ENCODE results near the gene HINT2.

Gene HINT2

DNA sequence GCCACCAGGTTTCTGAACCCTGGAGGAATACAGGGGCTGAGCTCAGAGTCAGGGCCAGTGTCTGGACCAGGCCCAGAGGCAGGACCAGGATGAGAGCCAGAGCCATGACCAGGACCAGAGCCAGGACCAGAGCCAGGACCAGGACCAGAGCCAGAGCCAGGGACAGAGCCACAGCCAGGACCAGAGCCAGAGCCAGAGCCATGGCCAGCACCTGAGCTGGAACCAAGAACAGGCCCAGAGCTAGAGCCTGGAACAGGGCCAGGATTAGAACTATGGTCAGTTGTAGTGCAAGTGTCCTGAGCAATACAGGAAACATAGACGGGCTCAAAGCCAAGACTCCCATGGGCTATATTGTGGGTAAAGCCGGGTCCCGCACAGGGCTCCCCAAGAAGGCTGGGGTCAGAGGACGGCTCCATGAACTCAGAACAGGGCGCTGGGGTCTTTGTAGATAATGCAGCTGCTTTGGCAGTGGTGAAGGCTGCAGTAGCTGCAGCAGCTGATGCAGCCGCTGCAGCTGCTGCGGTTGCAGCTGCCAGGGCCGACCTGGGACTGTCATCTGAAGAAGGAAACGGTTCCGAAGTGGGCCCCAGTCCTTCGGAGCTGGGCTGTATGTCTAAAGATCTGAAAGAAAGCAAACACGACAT is 3.3 kb downstream of the HINT2 start:
- DNase-seq (ENCODE audit: low read depth in 2 of 2), result no peak

DNA sequence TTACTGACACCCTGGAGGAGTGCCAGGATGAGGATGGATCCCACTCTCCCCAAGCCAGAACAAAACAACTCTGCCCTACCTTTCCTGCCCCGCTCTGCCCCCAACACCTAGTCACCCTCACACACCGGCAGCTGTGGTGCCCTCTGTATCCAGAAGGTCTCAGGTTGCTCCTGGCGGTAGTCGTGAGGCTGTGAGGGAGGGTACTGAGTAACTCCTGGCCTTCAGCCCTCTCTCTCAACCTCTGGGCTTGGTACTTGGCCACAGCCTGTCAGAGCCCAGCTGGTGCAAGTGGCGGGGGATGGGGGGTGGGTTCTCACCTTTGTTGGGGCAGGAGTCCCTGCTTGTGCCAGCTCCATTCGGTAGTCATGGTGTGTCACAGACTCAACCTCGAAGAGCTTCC is 4.7 kb downstream of the HINT2 start:
- no peak for DNase-seq (ENCODE audit: low read depth in 2 of 2)

DNA sequence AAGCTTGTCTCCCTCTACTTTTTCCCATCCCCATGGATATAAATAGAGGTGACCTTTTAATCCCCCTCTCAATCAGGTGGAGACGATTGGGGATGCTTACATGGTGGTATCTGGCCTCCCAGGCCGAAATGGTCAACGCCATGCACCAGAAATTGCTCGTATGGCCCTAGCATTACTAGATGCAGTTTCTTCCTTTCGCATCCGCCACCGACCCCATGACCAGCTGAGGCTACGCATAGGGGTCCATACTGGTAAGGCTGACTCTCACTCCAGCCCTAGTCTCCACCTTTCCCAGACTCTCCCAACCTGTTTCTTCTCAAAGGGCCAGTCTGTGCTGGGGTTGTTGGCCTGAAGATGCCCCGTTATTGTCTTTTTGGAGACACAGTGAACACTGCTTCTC is 6.4 kb downstream of the HINT2 start:
- no peak for DNase-seq (ENCODE audit: low read depth in 2 of 2)

DNA sequence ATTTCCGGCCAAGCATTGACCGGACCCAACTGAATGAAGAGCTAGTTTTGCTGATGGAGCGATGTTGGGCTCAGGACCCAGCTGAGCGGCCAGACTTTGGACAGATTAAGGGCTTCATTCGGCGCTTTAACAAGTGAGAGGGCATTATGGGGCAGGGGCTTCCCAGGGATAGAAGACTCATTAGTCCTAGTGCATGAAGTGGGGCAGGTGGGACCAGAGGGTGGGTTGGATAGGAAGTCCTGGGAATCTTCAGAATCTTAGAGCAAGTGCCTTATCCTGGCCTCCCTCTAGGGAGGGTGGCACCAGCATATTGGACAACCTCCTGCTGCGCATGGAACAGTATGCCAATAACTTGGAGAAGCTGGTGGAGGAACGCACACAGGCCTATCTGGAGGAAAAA is 8.7 kb downstream of the HINT2 start:
- DNase-seq (ENCODE audit: low read depth in 2 of 2), result no peak

DNA sequence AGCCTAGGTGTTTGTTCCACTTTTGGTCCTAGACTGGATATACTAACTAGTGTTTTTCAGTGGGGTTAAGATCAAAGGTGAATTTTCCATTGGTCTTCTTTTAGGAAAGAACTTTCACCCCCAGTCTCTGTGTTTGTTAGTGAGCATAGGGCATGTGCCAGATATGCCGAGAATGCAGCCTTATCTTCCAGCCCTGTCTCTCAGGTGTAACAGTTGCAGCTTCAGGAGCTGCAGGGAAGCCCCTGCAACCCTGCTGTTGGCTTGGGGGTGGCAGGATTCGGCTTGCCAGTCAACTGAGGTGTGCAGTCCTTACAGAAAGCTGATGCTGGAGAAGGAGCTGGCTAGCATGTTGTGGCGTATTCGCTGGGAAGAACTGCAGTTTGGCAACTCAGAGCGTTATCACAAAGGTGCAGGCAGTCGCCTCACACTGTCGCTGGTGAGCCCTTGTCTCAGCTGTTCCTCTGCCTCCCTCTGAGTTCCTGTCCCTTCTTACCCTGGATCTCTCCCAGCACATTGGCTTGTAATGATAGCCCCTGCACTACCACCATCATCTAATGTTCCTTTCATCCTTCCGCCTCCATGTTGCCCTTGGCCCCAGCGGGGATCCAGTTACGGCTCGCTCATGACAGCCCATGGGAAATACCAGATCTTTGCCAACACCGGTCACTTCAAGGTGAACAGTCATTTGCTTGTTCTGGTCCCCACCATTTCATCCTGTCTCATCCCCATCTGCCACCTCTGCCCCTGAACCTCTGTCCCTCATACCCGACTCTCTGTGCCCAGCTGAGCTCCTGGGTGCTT is 13.3 kb downstream of the HINT2 start:
- DNase-seq (ENCODE audit: low read depth in 2 of 2), result no peak

DNA sequence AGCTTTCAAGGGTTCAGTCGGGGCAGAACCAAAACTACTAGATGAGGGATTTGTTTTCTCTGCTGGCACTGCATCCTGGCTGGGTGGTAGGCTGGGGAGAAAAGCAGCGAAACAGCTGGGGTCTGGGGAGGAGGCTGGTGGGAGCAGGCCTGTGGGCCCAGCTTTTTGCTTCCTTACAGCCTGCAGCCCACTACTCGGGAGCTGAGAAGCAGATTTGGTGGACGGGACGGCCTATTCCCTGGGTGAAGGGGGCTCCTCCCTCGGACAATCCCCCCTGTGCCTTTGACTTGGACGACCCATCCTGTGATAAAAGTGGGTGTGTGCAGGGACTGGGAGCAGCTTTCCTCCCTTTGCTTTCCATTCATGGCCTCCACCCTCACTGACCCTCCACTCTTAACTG is 14.3 kb downstream of the HINT2 start:
- DNase-seq (ENCODE audit: low read depth in 2 of 2), result no peak

DNA sequence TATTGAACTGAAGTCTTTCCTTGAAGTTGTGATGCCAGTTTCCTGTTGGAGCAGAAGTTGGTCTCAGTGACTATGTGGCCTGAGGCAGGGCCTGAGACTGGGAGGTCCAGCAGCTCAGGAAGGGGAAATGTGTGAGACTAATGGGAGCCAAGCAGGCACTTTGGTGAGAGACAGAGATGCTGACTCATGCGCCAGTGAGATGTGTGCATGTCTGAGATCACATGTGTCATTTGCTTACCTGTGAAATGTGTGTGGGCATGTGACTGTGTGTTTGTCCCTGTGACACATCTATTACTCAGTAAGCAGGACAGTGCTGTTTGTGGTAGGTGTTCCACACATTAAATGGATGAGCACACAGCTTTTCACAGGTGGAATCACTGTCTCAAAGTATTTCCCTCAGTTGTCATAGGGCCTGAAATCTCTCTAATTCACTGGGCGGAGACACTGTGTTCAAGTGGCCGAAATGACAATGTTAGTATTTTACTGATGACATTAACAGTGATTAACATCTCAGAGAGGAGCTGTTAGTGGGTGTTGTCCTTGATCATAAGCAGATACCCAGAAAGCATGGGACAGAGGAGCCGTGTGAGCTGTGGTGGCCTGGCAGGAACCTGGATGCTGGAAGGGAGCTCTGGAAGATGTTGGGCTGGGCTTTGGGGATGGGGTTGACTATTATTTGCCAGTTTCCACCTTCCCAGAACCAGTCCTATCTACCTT is 16.0 kb downstream of the HINT2 start:
- peak; percentile 30 to 50 for DNase-seq (ENCODE audit: low read depth in 2 of 2)

DNA sequence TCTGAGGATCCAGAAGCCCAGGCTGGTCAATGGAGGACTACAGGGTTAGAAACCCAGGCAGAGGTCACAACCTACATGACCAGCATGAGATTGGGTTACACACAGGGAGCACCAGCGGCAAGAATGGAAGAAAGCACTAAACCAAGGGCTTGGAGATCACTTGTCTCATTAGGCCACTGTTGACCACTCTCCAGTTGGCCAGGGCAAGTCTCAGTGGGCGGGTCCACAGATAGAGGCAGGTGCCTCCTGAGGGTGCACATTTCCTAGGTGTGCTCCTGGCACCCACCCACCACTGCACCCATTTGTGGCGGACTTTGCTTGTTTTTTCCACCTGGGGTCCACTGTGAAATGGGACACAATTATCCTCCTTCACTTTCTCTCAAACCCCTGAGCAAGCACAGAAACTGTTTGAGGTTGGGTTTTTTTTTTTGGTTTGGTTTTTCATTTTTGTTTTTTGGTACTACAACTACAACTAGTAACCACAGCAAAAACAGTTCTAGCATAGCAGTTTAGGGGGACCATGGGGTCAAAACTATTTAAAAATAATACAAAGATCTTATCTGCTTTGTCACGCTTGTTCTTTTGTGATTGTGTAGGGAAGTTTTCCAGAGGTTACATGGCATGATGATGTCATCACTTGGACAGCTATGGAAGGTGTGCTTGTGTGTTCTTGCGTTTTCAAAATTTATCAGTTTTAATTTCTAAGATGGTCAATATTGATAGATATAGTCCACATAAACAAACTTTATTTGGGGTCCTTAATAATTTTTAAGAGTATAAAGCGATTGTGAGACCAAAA is 17.3 kb downstream of the HINT2 start:
- no peak for DNase-seq (ENCODE audit: low read depth in 2 of 2)

DNA sequence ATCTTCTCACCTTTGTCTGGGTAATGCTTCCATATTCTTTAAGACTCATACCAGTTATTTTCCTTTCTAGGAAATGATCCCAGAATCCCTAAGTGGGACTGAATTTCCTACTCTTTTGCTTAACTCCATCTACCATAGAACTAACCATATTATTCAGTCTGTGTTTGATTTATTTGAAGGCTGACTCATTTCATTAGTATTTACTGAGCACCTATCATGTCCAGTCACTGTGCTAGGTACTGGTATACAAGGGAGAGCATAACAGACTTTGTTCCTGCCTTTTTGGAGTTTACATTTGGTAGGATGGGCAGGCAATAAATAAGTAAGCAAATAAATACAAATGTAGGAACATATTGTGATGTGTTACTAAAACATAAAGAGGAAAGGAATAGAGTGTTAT is 19.1 kb downstream of the HINT2 start:
- DNase-seq (ENCODE audit: low read depth in 2 of 2), result no peak

DNA sequence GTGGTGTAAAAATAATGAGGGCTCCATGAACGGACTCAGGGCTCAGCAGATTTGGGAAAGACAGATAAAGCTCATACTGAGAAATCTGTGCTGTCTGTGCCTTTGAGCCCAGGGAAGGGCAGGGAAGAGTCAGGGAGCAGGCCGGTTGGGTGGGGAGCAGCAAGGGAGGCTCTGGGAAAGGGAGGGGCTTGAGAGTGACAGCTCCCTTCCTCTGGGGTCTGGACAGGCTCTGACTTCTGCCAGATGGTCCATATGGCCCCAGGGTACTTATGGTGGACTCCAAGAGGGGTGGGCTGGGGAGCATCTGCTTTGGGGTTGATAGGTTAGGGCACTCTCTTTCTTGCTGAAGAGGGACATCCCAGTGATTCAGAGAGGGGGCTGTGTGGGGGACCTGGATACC is 21.4 kb downstream of the HINT2 start:
- no peak for DNase-seq (ENCODE audit: low read depth in 2 of 2)

DNA sequence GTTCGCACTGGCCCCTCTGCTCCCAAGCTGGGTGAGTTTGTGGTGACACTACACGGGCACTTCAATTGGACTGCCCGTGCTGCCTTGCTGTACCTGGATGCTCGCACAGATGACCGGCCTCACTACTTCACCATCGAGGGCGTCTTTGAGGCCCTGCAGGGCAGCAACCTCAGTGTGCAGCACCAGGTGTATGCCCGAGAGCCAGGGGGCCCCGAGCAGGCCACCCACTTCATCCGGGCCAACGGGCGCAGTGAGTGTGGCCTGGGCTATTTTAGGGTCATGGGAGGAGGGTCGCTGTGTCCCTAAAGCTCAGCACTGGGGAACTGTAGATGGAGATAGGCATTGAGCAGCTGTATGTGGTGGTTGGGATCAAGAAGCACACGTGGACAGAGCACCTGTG is 22.0 kb downstream of the HINT2 start:
- DNase-seq (ENCODE audit: low read depth in 2 of 2), result no peak

DNA sequence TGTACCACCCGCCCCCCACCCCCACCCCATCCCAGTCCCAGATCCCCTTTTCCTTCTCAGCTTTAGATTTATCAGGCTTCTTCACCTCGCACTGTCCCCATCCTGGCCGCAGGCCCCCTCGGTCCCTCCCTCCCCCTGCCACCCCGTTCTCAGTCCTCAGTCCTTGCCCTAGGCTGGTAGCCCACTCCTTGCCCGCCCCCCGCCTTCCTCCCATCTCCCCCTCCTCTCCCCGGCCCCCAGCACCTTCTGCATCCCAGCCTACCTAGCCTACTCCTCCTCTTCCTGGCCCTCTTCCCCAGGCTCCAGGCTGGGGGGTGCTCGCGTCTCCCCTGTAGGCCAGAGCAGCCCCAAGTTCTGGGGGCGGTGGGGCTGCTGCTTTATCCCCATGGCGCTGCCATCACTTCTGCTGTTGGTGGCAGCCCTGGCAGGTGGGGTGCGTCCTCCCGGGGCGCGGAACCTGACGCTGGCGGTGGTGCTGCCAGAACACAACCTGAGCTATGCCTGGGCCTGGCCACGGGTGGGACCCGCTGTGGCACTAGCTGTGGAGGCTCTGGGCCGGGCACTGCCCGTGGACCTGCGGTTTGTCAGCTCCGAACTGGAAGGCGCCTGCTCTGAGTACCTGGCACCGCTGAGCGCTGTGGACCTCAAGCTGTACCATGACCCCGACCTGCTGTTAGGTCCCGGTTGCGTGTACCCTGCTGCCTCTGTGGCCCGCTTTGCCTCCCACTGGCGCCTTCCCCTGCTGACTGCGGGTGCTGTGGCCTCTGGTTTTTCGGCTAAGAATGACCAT is 22.6 kb downstream of the HINT2 start:
- DNase-seq (ENCODE audit: low read depth in 2 of 2), result no peak

DNA sequence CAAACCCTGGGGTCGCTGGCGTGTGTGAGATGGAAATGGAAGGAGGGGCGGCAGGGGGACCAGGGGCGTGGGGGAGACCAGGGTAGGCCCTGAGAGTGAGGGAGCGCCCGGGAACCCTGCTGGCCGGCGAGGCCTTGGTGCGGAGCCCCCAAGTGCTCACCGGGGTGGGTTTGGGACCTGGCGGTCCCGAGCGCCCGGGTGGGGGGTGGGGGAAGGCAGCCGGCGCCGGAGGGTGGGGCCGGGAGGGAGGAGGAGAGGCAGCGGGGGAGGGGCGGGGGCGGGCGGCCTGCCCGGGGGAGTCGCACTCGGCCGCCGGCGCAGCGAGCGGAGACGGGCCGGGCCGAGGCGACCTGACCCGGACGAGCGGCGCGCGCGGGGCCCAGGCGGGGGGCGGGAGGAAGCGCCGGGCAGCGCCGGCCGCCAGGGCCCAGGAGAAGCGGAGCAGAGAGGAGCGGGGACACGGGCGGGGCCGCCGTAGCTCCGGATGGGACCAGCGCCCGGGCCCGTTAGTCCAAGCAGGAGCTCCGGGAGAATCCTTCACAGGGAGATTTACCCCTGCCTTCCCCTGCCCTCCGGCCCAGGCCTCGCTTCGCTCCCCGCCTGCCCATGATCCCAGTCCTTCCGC is 23.4 kb downstream of the HINT2 start, which contains the start of gene NPR2:
NPR2 (plus strand) TSS at position 295 of the 625 bp plus-strand sequence. CDS start 818 bp downstream, outside the sequence.
- no peak for DNase-seq (ENCODE audit: low read depth in 2 of 2)

DNA sequence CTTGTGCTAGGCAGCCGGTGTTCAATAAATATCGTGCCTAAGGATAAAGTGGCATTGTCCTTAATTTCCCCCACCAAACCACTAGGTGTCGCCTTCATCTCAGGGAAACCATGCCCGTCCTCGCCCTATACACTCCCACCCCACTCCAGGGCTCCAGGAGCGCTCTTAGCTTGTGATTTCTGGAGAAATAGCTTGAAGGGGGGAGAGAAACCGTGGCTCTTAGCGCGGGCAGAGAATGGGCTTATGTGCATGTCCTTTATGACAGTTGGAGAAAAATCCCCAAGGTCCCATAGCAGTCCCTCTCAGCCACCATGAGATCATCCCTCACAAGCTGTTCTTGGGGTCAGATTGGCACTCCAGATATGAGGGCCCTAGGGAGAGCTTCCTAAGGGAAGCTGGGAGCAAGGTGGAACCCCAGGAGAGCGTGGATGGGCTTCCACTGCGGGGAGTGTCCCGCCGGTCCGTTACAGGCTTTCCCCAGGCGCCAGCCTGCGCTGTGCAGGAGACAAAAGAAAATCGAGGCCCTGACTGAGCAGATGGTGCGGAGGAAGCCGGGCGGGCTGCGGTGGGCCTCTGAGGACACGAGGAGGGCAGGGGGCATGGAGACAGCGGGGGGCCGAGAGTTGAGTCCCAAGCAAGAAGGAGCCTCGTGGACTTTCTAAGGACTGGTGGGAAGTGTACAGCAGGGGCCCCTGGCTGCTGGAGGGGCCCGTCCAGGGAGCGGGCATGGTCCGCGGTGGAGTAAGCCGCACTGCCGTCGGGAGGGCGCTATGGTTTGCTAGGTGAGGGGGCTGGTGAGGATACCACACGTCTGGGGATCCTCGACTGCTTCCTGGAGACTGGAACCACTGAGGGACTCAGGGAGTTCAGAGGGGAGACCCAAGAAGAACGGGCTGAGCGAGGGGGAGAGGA is 24.2 kb downstream of the HINT2 start:
- peak in 1 of 2 donors; percentile 29 for DNase-seq (ENCODE audit: low read depth in 2 of 2)

DNA sequence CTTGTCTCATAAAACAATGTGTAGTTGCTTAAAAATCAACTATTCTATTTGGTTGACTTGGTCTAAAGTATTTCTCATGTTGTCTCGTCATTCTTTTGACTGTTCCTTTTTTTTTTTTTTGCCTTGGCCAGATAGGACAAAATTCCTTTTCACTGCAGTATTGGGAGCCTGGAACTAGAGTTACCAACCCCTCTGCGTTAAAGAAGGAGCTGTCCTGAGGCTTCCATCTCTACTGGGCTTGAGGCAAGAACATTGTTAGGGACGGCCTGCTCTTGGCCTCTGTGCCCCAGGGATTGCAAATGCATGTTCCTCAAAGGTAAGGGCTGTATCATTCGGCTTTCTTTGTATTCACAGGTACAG is 24.8 kb downstream of the HINT2 start:
- DNase-seq (ENCODE audit: low read depth in 2 of 2), result no peak

DNA sequence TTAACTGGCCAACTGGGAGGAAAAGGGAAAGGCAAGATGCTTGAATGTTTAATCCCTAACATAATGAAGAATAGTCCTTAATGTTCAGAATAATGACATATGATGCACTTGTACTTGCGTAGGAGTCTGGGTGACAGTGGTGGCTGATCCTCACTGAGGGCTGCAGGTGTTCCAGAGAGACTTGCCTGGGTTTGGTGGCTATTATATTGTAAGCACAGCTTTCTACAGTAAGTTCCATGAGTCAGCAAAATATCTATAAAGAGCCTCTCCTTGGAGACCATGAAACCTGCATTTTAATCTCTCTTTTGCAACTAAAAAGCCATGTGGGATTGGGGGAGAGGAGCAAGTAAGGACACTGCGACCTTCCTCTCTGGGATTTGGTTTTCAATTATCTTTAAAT is 25.3 kb downstream of the HINT2 start:
- DNase-seq (ENCODE audit: low read depth in 2 of 2), result no peak

DNA sequence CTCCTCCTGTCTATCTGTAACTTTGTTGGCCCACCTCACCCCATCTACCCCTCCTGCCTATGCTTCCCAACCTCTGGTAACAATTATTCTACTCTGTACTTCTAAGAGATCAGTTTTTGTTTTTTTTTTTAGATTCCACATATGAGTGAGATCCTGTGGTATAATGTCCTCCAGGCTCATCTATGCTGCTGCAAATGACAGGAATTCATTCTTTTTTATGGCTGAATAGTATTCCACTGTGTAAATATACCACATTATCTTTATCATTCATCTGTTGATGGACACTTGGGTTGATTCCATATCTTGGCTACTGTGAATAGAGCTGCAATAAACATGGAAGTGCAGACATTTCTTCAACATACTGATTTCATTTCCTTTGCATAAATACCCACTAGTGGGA is 31.4 kb downstream of the HINT2 start:
- no peak for DNase-seq (ENCODE audit: low read depth in 2 of 2)

DNA sequence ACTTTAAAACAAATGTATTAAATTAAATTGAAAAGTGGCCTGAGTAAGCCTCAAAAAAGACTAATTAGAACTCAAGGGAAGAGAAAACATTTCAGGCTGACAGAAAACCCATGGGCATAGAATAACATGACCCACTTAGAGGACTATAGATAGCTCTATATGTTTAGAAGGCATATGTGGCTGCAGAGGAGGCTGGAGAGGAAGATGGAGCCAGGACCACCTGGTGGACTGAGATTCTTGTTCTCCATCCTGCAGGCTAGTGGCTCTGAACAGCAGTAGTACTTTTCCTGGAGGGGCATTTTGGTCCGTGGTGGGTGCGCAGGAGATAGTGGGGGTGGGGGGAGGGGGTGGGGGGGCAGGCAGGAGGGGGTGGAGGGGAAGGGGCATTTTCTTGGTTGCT is 33.8 kb downstream of the HINT2 start:
- no peak for DNase-seq (ENCODE audit: low read depth in 2 of 2)

DNA sequence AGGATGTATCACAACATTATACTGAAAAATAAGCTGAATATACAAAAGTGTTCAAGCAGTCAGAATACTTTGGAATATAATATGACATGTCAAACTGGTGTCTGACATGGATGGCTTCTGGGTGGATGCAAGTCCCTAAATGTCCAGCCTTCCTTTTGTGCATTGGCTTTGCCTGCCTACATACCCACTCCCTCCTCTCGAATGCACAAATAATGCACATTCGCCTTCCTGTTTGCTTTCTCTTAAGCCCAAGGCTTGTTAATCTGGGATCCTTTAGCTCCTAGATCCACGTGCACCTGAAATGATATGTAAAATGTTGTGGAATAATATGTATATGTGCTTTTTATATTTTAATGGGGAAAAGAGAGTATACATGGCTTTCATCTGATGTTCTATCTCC is 36.3 kb downstream of the HINT2 start:
- DNase-seq (ENCODE audit: low read depth in 2 of 2), result no peak

DNA sequence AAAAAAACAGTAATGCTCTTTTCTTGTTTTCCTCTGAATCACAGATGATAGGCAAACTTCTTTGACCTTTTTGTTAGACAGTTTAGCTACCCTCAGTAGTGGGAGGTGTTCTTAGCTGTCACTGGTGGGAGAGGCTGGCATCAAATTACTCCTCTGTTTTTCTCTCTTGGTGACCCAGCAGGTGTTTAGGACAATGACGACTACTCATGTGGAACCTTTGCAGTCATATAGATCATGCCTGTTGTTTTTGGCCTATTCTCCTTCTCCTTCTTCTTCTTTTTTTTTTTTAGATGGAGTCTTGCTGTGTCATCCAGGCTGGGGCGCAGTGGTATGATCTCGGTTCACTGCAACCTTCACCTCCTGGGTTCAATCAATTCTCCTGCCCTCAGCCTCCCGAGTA is 38.8 kb downstream of the HINT2 start:
- DNase-seq (ENCODE audit: low read depth in 2 of 2), result no peak

Measured in stimulated activated CD4-positive, alpha-beta T cell treated with anti-CD3 and anti-CD28 coated beads, Interleukin-15, amount 100 ng/mL, for 48 hours (primary cell).